Tibial artery (tissue), 4 donors: ENCODE measurements around the gene RIPOR3.

Experiments
- DNase-seq, 2 donors: peaks; one replicate each; pipeline ENCODE4 v3.0.0-alpha.2; 2019
- H3K27ac ChIP-seq, 2 donors: fragments of 200-600 bp; sonication (generic) in 1 of 2; 1 replicate in 1 of 2; 2 replicates in 1 of 2; pipeline ENCODE4 v1.5.1; 2018 to 2019; ENCODE audit warnings: mild to moderate bottlenecking in 1 of 2
- H3K27me3 ChIP-seq, 2 donors: fragments of 200-600 bp; sonication (generic) in 1 of 2; one replicate each; pipeline versions ENCODE4 v1.5.1 to v1.6.0; 2016 to 2019
- H3K36me3 ChIP-seq, 3 donors: fragments of 200-600 bp; sonication (generic) in 2 of 3; one replicate each; pipeline ENCODE4 v1.5.1; 2016 to 2019; ENCODE audit warnings: mild to moderate bottlenecking in 2 of 3
- H3K4me1 ChIP-seq, 4 donors: fragments of 200-600 bp; sonication (generic) in 2 of 4; 1 replicate in 3 of 4; 2 replicates in 1 of 4; pipeline ENCODE4 v1.5.1; 2016 to 2019
- H3K4me3 ChIP-seq, 2 donors: fragments of 200-600 bp; sonication (generic) in 1 of 2; 1 replicate in 1 of 2; 2 replicates in 1 of 2; pipeline ENCODE4 v1.5.1; 2018 to 2019; ENCODE audit warnings: mild to moderate bottlenecking in 2 of 2
- H3K9me3 ChIP-seq, 3 donors: fragments of 200-600 bp; sonication (generic) in 1 of 3; one replicate each; pipeline ENCODE4 v1.5.1; 2016 to 2019
- intact Hi-C: fragments of 100-400 bp; cut with DNase I; formaldehyde crosslinking; loops from one replicate; pipeline ENCODE4 v1.15.0; 2023; ENCODE audit warnings: low total_unique reads
- TF ChIP-seq, protein P1 (sequence below), 2 experiments: fragments of 200-600 bp in 1 of 2; fragments of 450-650 bp in 1 of 2; IDR thresholded peaks; one replicate each; pipeline ENCODE4 v1.5.1; 2017 to 2019; ENCODE audit warnings: antibody characterized with exemption in 2 of 2, mild to moderate bottlenecking in 1 of 2, moderate library complexity in 1 of 2

The RIPOR3 gene

GRCh38 chr20:50590348-50590664, 101.0 kb downstream of the RIPOR3 start:
- H3K27ac ChIP-seq, result no peak overlapping the region
- peaks cover 0 to 9% of the 10 kb centered on the region in 2 donors for H3K27me3 ChIP-seq
- no peak overlapping the region for H3K4me3 ChIP-seq
- intact Hi-C loops, result no loop called here
- peaks cover 0 to 41% (median 16%) of the 10 kb centered on the region in 3 donors for H3K36me3 ChIP-seq
- peaks cover 0 to 22% (median 7%) of the 10 kb centered on the region in 4 donors for H3K4me1 ChIP-seq
- TF ChIP-seq, protein P1, sequence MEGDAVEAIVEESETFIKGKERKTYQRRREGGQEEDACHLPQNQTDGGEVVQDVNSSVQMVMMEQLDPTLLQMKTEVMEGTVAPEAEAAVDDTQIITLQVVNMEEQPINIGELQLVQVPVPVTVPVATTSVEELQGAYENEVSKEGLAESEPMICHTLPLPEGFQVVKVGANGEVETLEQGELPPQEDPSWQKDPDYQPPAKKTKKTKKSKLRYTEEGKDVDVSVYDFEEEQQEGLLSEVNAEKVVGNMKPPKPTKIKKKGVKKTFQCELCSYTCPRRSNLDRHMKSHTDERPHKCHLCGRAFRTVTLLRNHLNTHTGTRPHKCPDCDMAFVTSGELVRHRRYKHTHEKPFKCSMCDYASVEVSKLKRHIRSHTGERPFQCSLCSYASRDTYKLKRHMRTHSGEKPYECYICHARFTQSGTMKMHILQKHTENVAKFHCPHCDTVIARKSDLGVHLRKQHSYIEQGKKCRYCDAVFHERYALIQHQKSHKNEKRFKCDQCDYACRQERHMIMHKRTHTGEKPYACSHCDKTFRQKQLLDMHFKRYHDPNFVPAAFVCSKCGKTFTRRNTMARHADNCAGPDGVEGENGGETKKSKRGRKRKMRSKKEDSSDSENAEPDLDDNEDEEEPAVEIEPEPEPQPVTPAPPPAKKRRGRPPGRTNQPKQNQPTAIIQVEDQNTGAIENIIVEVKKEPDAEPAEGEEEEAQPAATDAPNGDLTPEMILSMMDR (IDR thresholded peaks at IDR 0.05), result no peak
- no peak for DNase-seq
- H3K9me3 ChIP-seq, result no peaks in the 10 kb centered on the region

DNA sequence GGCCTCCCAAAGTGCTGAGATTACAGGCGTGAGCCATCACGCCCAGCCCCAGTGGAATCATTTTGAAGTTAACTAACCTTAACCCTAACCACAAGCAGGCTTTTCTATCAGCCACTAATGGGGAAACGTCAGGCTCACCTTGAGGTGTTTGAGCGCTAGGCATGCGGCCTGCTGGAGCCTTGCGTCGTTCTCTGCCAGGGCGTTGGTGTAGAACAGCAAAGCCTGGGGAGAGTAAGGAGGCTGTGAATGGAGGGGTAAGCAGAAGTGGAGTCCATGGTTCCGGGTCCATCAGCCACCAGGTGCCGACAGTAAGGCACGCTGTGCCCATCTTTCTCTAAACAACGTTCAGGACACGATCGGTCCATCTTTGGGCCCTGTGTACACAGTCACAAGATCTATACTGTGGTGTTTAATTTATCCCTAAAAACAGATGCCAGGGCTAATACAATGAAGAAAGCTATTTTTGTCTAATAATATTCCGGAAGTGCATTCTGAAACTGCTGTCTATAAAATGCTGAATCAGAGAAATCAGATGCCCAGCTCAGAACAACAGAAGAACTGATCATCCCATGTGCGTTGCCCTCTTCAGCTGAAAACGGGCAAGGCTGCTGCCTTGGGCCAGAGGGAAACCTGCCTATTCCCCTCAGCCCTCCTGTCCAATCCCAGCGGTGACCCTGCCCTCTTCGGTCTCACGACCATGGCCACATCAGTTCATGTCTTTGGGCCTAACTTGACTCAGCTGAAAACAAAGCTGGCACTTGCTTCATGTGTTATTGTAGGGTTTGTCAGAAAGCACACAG, 101.6 kb downstream of the RIPOR3 start:
- Histone ChIP-seq H3K27ac (no peak overlapping the region), H3K9me3 (no peaks in the 10 kb centered on the region), H3K27me3 (peaks cover 0 to 4% of the 10 kb centered on the region in 2 donors), H3K36me3 (peaks cover 0 to 46% (median 16%) of the 10 kb centered on the region in 3 donors), H3K4me3 (no peak overlapping the region), H3K4me1 (peaks cover 0 to 22% (median 7%) of the 10 kb centered on the region in 4 donors)
- TF ChIP-seq, protein P1 (IDR thresholded peaks at IDR 0.05), result no peak
- no peak for DNase-seq
- intact Hi-C loops, result loop anchor here (5.0 kb wide), 1 partner anchor 153 kb away; no protein-coding TSS in a partner anchor

- intact Hi-C loops, result loop anchor here (5.0 kb wide), 1 partner anchor 154 kb away; no protein-coding TSS in a partner anchor
- Histone ChIP-seq H3K9me3 (no peaks in the 10 kb centered on the region), H3K27me3 (no peaks in the 10 kb centered on the region), H3K27ac (no peak overlapping the region), H3K4me1 (peaks cover 0 to 22% (median 7%) of the 10 kb centered on the region in 4 donors), H3K4me3 (no peak overlapping the region), H3K36me3 (peaks cover 7 to 61% (median 30%) of the 10 kb centered on the region in 3 donors)
- TF ChIP-seq, protein P1 (IDR thresholded peaks at IDR 0.05), result peak; percentile 79 to 87
- peak; percentile 51 to 85 for DNase-seq
These were observed 103.2 kb downstream of the RIPOR3 start for GRCh38 chr20:50588034-50588736.

DNA sequence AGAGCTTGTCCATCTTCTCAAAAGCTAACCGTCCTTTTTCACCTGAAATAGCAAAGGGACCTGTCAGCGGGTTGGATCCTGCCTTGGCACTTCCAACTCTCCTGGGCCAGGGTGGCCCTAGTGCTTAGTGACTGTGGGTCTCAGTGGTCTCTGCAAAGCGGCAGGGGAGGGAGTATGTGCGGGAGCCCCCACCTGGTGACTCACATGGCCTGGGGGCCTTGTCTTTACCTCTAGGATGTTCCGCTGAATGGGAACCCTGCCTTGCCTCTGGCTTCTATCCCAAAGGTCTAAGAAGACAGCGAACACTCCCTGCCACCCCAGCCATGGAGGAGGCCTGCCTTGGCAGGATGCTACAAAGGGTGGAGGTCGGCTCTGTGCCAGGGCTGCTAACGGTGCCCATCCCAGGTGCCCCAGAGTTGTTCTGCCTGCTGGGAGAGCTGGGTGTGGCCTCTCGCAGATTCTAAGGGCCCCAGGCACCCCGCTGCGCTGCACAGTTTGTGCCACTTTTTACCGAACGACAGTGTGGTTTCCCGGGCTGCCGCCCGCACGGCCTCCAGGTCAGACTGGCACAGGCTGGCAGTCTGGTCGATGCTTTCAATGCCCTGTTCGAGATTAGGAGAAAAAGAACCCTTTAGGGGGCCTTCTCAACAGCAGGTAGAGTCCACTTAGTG, 103.9 kb downstream of the RIPOR3 start:
- peaks cover 15 to 68% (median 38%) of the 10 kb centered on the region in 3 donors for H3K36me3 ChIP-seq
- intact Hi-C loops, result loop anchor here (5.0 kb wide), 1 partner anchor 155 kb away; no protein-coding TSS in a partner anchor
- no peak overlapping the region for H3K27ac ChIP-seq
- H3K4me3 ChIP-seq, result no peak overlapping the region
- H3K4me1 ChIP-seq, result peaks cover 0 to 14% (median 5%) of the 10 kb centered on the region in 4 donors
- no peaks in the 10 kb centered on the region for H3K27me3 ChIP-seq
- DNase-seq, result no peak
- no peaks in the 10 kb centered on the region for H3K9me3 ChIP-seq
- TF ChIP-seq, protein P1 (IDR thresholded peaks at IDR 0.05), result no peak

DNA sequence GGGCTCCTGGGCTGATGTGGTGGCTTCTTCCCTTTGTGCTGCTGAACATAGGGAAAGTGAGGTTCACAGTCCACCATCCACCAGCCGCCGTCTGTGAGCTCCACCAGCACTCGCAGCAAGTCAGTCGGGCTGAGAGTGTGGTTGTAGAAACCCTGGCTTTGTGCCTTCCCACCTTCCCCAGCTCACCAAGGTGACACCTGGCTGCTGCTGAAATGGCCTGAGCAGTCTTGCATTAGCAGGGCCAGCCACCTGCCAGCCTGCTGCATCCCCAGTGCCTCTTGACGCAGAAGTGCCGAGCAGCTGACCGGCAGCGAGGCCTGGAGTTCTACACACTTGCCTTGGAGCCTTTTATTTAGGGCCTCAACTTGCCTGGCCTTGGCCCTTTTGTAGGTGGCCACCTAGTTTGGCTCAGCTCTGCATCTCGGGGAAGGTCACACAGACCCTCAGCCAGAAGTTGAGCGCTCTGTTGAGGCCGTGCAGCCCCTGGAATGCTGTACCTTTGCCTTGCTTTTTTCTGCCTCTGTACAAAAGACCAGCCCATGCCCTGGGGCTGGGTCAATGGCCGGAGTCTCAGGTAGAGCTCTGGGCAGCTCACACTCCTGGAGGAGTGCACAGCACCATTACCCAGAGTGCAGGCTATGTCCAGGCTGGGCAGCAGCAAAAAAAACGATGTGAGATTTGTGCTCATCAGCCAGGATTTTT, 104.7 kb downstream of the RIPOR3 start:
- H3K27ac ChIP-seq, result no peak overlapping the region
- peaks cover 17 to 76% (median 45%) of the 10 kb centered on the region in 3 donors for H3K36me3 ChIP-seq
- peaks cover 0 to 10% (median 0%) of the 10 kb centered on the region in 4 donors for H3K4me1 ChIP-seq
- TF ChIP-seq, protein P1 (IDR thresholded peaks at IDR 0.05), result no peak
- H3K4me3 ChIP-seq, result no peak overlapping the region
- no peaks in the 10 kb centered on the region for H3K9me3 ChIP-seq
- no peaks in the 10 kb centered on the region for H3K27me3 ChIP-seq
- DNase-seq, result no peak
- intact Hi-C loops, result loop anchor here (5.0 kb wide), 1 partner anchor 156 kb away; no protein-coding TSS in a partner anchor
